A549 (cell line): ENCODE data around the gene CCZ1. TPM values are rescaled to one million over a fixed set of nuclear protein-coding genes. Genes with fewer than 3 reads are reported as not detected.
"Not testable (repeated sequence)": the region's sequence is repeated elsewhere in the genome, so short reads cannot be mapped to it uniquely, and the experiment has no call there.

Experiments
- ATAC-seq, 2 experiments: fragments of 200-7000 bp in 1 of 2; fragments of >200 bp in 1 of 2; cut with Nextera tagmentation in 1 of 2; cut with Tn5 transposase in 1 of 2; 3 replicates each; pipeline versions ENCODE4 v1.8.0 to v1.9.1; 2018 to 2020; ENCODE audit warnings: mild to moderate bottlenecking in 1 of 2, moderate library complexity in 1 of 2
- CTCF ChIA-PET: fragments of 300-600 bp; sonication (Branson Sonifier 250); formaldehyde crosslinking; extraction: SDS; loops from one replicate; lab custom pipeline; 2021; ENCODE audit warnings: antibody characterized with exemption, inconsistent platforms; lab: Yijun Ruan, JAX
- POLR2A ChIA-PET: fragments of 350-600 bp; formaldehyde crosslinking; extraction: SDS; loops from one replicate; lab custom pipeline; 2021; ENCODE audit warnings: antibody characterized with exemption, inconsistent platforms; lab: Yijun Ruan, JAX
- DNase-seq, 2 experiments: peaks; one replicate each; pipeline versions ENCODE4 v3.0.0 to v3.0.0-alpha.2; 2011 to 2016; ENCODE audit warnings: low read depth in 1 of 2, low spot score in 1 of 2
- FAIRE-seq: peaks from 2 replicates; lab custom pipeline; 2011; peaks lifted over from hg19 to GRCh38; lab: Jason Lieb, UNC
- H3K27ac ChIP-seq, 2 experiments: fragments of >200 bp; sonication (Bioruptor Twin); formaldehyde crosslinking; 3 replicates each; pipeline ENCODE4 v1.5.1; 2016 to 2017
- H3K4me1 ChIP-seq: fragments of >200 bp; sonication (Bioruptor Twin); formaldehyde crosslinking; 3 replicates; pipeline ENCODE4 v1.6.1; 2016
- H3K4me2 ChIP-seq: fragments of >200 bp; sonication (Bioruptor Twin); formaldehyde crosslinking; 3 replicates; pipeline ENCODE4 v1.6.1; 2016
- H3K4me3 ChIP-seq: fragments of >200 bp; sonication (Bioruptor Twin); formaldehyde crosslinking; 3 replicates; pipeline ENCODE4 v1.5.1; 2016
- H3K9me3 ChIP-seq: fragments of >200 bp; sonication (Bioruptor Twin); formaldehyde crosslinking; 3 replicates; pipeline ENCODE4 v1.6.1; 2016
- NPAS2 ChIP-seq: fragments of 250-450 bp; sonication (Bioruptor Pico); IDR thresholded peaks from 2 replicates; pipeline ENCODE4 v1.8.0; 2022; ENCODE audit warnings: mild to moderate bottlenecking, moderate library complexity, borderline replicate concordance
- PHF8 ChIP-seq: fragments of 200-600 bp; sonication (generic); IDR thresholded peaks from 2 replicates; pipeline ENCODE4 v1.6.1; 2016; ENCODE audit warnings: low read depth, mild to moderate bottlenecking, antibody characterized with exemption, moderate library complexity, borderline replicate concordance
- POLR2AphosphoS2 ChIP-seq: conservative IDR thresholded peaks from 2 replicates; pipeline ENCODE4 v1.6.1; 2012; ENCODE audit warnings: low read length, improper control_type of control experiment, inconsistent platforms
- WGBS: methylation state at CpG from one replicate; pipeline ENCODE4 v1.1.6; 2017; ENCODE audit errors: missing lambda C conversion rate; 5-methylcytosine and 5-hydroxymethylcytosine counted together
- polyA plus RNA-seq, 4 experiments: library from polyadenylated mRNA; depleted of rRNA in 3 of 4; stranded (reverse); fragments of >200 nt; fragmentation: RNase III in 1 of 4; extraction: RNeasy Plus Mini Kit Qiagen cat#74134 plus additional on column Dnase treatment in 1 of 4; gene quantifications; 2 replicates in 3 of 4; 3 replicates in 1 of 4; pipeline ENCODE4 v1.2.3, GENCODE V29; 2011 to 2017

CCZ1 gene
- polyA plus RNA-seq, 2 of the 4 experiments (the other 2 are of a cell fraction): 72.2 to 116 TPM

DNA sequence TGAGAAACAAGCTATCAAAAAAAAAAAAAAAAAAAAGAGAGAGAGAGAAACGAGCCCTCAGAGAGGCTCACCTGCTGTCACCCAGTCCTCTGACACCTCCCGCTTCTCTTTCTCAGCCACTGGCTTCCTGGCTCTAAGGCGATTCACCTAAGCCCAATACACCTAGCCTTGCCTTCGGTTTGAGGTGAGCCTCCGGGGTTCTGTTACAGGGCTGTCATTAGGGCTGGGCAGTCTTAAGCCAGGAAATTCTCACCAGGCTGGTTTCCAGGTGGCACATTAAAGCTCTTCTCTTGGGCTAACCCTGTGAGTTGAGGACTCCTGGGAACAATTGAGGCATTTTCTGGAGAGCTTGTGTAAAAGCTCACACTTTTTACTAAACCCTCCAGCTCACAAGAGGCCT, 10.5 kb upstream of the CCZ1 start:
- POLR2A ChIA-PET, ATAC-seq, H3K4me2 ChIP-seq, FAIRE-seq, H3K4me1 ChIP-seq, DNase-seq, H3K9me3 ChIP-seq, H3K4me3 ChIP-seq, H3K27ac ChIP-seq: not testable (repeated sequence)
- WGBS: 70% methylated on average over 5 of the region's 5 CpGs
- CTCF ChIA-PET: interaction anchor here (1.9 kb wide), 1 partner anchor 31 kb away, joined by 4 read pairs; no protein-coding TSS in a partner anchor

GRCh38 chr7:5890244-5890643, 8.3 kb upstream of the CCZ1 start:
- POLR2A ChIA-PET, H3K9me3 ChIP-seq, ATAC-seq, H3K4me2 ChIP-seq, H3K4me1 ChIP-seq, H3K4me3 ChIP-seq, H3K27ac ChIP-seq, DNase-seq, FAIRE-seq, CTCF ChIA-PET: not testable (repeated sequence)
- 61% methylated on average over 2 of the region's 2 CpGs for WGBS

- DNase-seq (no peak), FAIRE-seq (no peak), ATAC-seq (no peak)
- ChIA-PET CTCF (interaction anchor here (0.9 kb wide), 1 partner anchor 36 kb away, joined by 3 read pairs; no protein-coding TSS in a partner anchor), POLR2A (no interaction called here)
- no peak for TF ChIP-seq NPAS2 (CRISPR knock-in tag)
- TF ChIP-seq POLR2AphosphoS2: no peak
- TF ChIP-seq PHF8: no peak
- Histone ChIP-seq H3K27ac (no peak overlapping the region), H3K9me3 (no peaks in the 10 kb centered on the region), H3K4me2 (no peak overlapping the region), H3K4me3 (no peak overlapping the region), H3K4me1 (peaks cover 7% of the 10 kb centered on the region; the same call in 1 of the 3 replicates)
- 79% methylated on average over 9 of the region's 9 CpGs for WGBS
These were observed 6.0 kb upstream of the CCZ1 start for GRCh38 chr7:5892498-5892897.

DNA sequence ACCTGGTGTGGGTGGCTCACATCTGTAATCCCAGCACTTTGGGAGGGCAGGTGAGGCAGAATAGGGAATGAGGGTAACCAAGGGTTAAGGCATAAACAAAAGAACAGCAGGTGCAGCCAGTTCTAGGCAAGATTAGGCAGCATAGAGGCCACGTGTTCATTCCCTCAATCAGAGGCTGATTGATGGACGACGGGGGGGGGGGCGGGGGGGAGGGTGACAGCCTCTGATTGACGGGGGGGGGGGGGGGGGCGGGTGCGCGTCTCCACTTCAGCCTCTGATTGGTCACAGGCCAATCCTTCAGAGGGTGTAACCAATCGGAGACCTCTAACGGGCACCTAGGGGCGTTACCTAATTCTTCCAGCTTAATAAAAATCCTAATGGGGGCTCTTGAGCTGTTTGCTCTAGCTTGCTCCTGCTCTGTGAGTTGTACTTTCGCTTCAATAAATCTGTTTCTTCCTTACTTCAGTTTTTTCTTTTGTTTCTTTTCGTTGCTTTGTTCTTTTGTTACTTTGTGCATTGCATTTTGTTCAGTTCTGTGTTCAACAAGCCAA, 1.1 kb upstream of the CCZ1 start:
- DNase-seq, CTCF ChIA-PET, POLR2A ChIA-PET, FAIRE-seq, H3K4me2 ChIP-seq, H3K4me3 ChIP-seq, H3K9me3 ChIP-seq, H3K27ac ChIP-seq: not testable (repeated sequence)
- ATAC-seq: 0 out of 6 replicates have a peak, but pooled peaks of 1 of the 2 experiments have one; percentile 18
- H3K4me1 ChIP-seq: peaks cover 10% of the 10 kb centered on the region; the same call in 1 of the 3 replicates
- 70% methylated on average over 10 of the region's 13 CpGs for WGBS

- 95% methylated on average over 6 of the region's 6 CpGs for WGBS
- CTCF ChIA-PET, POLR2A ChIA-PET, H3K4me1 ChIP-seq, H3K4me3 ChIP-seq, DNase-seq, FAIRE-seq, H3K4me2 ChIP-seq, H3K27ac ChIP-seq, H3K9me3 ChIP-seq, ATAC-seq: not testable (repeated sequence)
These were observed 4.5 kb downstream of the CCZ1 start for GRCh38 chr7:5903002-5903401.

GRCh38 chr7:5904726-5905125, 6.2 kb downstream of the CCZ1 start:
- H3K27ac ChIP-seq, H3K9me3 ChIP-seq, DNase-seq, H3K4me3 ChIP-seq, POLR2A ChIA-PET, H3K4me1 ChIP-seq, ATAC-seq, CTCF ChIA-PET, H3K4me2 ChIP-seq, FAIRE-seq: not testable (repeated sequence)
- WGBS: 82% methylated on average over 5 of the region's 5 CpGs

DNA sequence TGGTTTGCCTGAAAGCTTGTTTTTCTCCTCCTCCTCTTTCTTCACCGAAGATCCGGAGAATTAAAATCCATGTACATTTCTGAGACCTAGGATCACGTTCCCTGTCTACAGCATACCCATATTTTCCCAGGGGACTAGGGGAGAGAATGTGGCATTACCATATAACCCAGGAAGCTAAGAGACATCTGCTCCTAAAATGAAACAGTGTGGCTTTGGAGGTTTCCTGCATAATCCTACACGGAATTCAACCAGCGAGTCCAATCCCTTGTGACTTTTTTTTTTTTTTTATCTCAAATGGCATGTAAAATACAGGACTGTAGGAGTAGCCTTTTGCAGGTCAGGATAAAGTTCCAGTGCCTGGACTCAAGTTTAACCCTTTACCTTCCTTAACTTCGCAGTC, 10.3 kb downstream of the CCZ1 start:
- ATAC-seq, DNase-seq, H3K4me2 ChIP-seq, H3K4me3 ChIP-seq, FAIRE-seq, H3K4me1 ChIP-seq, POLR2A ChIA-PET, CTCF ChIA-PET, H3K27ac ChIP-seq, H3K9me3 ChIP-seq: not testable (repeated sequence)
- 96% methylated on average over 6 of the region's 6 CpGs for WGBS

GRCh38 chr7:5916529-5916928, 18.0 kb downstream of the CCZ1 start:
- H3K27ac ChIP-seq, H3K4me2 ChIP-seq, CTCF ChIA-PET, POLR2A ChIA-PET, FAIRE-seq, H3K9me3 ChIP-seq, DNase-seq, H3K4me3 ChIP-seq, H3K4me1 ChIP-seq: not testable (repeated sequence)
- ATAC-seq: peak in 1 of 2 experiments; percentile 34; a peak in 2 of 6 replicates
- WGBS: 78% methylated on average over 5 of the region's 6 CpGs

DNA sequence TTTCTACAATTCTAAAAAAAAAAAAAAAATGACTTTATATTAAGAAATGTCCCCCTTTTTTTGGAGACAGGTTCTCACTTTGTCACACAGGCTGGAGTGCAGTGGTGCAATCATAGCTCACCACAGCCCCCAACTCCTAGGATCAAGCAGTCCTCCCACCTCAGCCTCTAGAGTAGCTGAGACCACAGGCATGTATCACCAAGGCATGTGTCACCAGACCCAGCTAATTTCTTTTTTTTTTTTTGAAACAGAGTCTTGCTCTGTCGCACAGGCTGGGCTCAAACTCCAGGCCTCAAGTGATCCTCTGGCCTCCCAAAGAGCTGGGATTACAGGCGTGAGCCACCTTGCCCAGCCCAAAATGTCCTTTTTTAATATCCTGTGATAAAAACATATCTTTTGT, 25.6 kb downstream of the CCZ1 start:
- CTCF ChIA-PET, POLR2A ChIA-PET, H3K27ac ChIP-seq, H3K4me1 ChIP-seq, DNase-seq, H3K4me2 ChIP-seq, ATAC-seq, H3K4me3 ChIP-seq, FAIRE-seq, H3K9me3 ChIP-seq: not testable (repeated sequence)
- 85% methylated on average over 2 of the region's 2 CpGs for WGBS

- ATAC-seq, H3K4me3 ChIP-seq, POLR2A ChIA-PET, FAIRE-seq, CTCF ChIA-PET, H3K27ac ChIP-seq, H3K4me1 ChIP-seq, DNase-seq, H3K4me2 ChIP-seq, H3K9me3 ChIP-seq: not testable (repeated sequence)
- no CpG with 5 or more reads among the region's 12 CpGs for WGBS
These were observed 26.1 kb downstream of the CCZ1 start for GRCh38 chr7:5924630-5925029.
